Smooth muscle cell (in vitro differentiated cells): ENCODE results near the gene TMCC1. TPM values are rescaled to one million over a fixed set of nuclear protein-coding genes. Genes with fewer than 3 reads are reported as not detected.

Experiments
- DNase-seq: peaks from one replicate; lab custom pipeline; 2025; ENCODE audit not compliant: unreplicated experiment; lab: John Stamatoyannopoulos, UW
- H2AFZ ChIP-seq: fragments of 200-600 bp; sonication (generic); 2 replicates; pipeline ENCODE4 v1.6.0; 2016; ENCODE audit warnings: antibody characterized with exemption, low read depth, mild to moderate bottlenecking
- H3F3A ChIP-seq: fragments of 200-600 bp; sonication (generic); 2 replicates; pipeline ENCODE4 v1.6.0; 2017; ENCODE audit warnings: antibody characterized with exemption, low read depth
- H3K27ac ChIP-seq: fragments of 200-600 bp; sonication (generic); 2 replicates; pipeline ENCODE4 v1.5.1; 2016; ENCODE audit warnings: low read depth, mild to moderate bottlenecking
- H3K27me3 ChIP-seq: fragments of 200-600 bp; sonication (generic); 2 replicates; pipeline ENCODE4 v1.6.1; 2016; ENCODE audit warnings: low read depth, mild to moderate bottlenecking
- H3K36me3 ChIP-seq: fragments of 200-600 bp; sonication (generic); 2 replicates; pipeline ENCODE4 v1.5.1; 2016; ENCODE audit warnings: low read depth
- H3K4me1 ChIP-seq: fragments of 200-600 bp; sonication (generic); 2 replicates; pipeline ENCODE4 v1.5.1; 2016; ENCODE audit warnings: low read depth
- H3K4me2 ChIP-seq: fragments of 200-600 bp; sonication (generic); 2 replicates; pipeline ENCODE4 v1.6.0; 2016; ENCODE audit warnings: mild to moderate bottlenecking
- H3K4me3 ChIP-seq: fragments of 200-600 bp; sonication (generic); 2 replicates; pipeline ENCODE4 v1.5.1; 2016; ENCODE audit warnings: mild to moderate bottlenecking
- H3K79me2 ChIP-seq: fragments of 200-600 bp; sonication (generic); 2 replicates; pipeline ENCODE4 v1.6.0; 2016; ENCODE audit warnings: low read depth, mild to moderate bottlenecking
- H3K9ac ChIP-seq: fragments of 200-600 bp; sonication (generic); 2 replicates; pipeline ENCODE4 v1.6.0; 2016; ENCODE audit warnings: low read depth
- H3K9me3 ChIP-seq: fragments of 200-600 bp; sonication (generic); replicated peaks from 2 replicates; pipeline ENCODE4 v1.5.1; 2016; ENCODE audit warnings: low read depth
- H4K20me1 ChIP-seq: fragments of 200-600 bp; sonication (generic); 2 replicates; pipeline ENCODE4 v1.6.0; 2016; ENCODE audit warnings: low read depth
- CTCF ChIP-seq: fragments of 200-600 bp; sonication (generic); IDR thresholded peaks from 2 replicates; pipeline ENCODE4 v1.5.1; 2017; ENCODE audit warnings: borderline replicate concordance, mild to moderate bottlenecking, antibody characterized with exemption; ENCODE audit not compliant: insufficient read depth, poor library complexity, severe bottlenecking
- WGBS: methylation state at CpG from one replicate; pipeline ENCODE4 v1.1.7; 2016; ENCODE audit warnings: low lambda C conversion rate; 5-methylcytosine and 5-hydroxymethylcytosine counted together
- polyA plus RNA-seq: library from polyadenylated mRNA; unstranded; fragments of >200 nt; fragmentation: Nextera tagmentation; extraction: Ambion mirVana; gene quantifications from 2 replicates; pipeline ENCODE4 v1.2.1, GENCODE V29; 2016
- total RNA-seq: library from RNA; depleted of rRNA; stranded (reverse); fragments of >200 nt; gene quantifications from 2 replicates; pipeline ENCODE4 v1.2.3, GENCODE V29; 2014

The TMCC1 gene
- total and polyA plus RNA-seq, 2 experiments from 2014 or later: 5.3 to 17.8 TPM

GRCh38 chr3:129746629-129747028, 146.9 kb downstream of the TMCC1 start:
- H3K9me3 ChIP-seq: no peaks in the 10 kb centered on the region
- no peak for TF ChIP-seq CTCF
- peaks cover 94% of the 10 kb centered on the region for H4K20me1 ChIP-seq
- no peak overlapping the region for H3K4me2 ChIP-seq
- peaks cover 56% of the 10 kb centered on the region for H3K79me2 ChIP-seq
- H3K4me1 ChIP-seq: no peaks in the 10 kb centered on the region
- H3K27me3 ChIP-seq: no peaks in the 10 kb centered on the region
- DNase-seq: no peak
- H3K27ac ChIP-seq: no peak overlapping the region
- H3F3A ChIP-seq: peaks cover 4% of the 10 kb centered on the region
- H3K9ac ChIP-seq: no peak overlapping the region
- no peak overlapping the region for H2AFZ ChIP-seq
- no peaks in the 10 kb centered on the region for H3K36me3 ChIP-seq
- H3K4me3 ChIP-seq: no peak overlapping the region

GRCh38 chr3:129745253-129745652, 148.3 kb downstream of the TMCC1 start:
- 46% methylated on average over 2 of the region's 2 CpGs for WGBS
- H3K9ac ChIP-seq: no peak overlapping the region
- no peak for TF ChIP-seq CTCF
- peak overlapping the region; percentile 50 for H3K4me2 ChIP-seq
- no peak overlapping the region for H3K27ac ChIP-seq
- no peaks in the 10 kb centered on the region for H3K36me3 ChIP-seq
- H3K27me3 ChIP-seq: no peaks in the 10 kb centered on the region
- H3F3A ChIP-seq: peaks cover 4% of the 10 kb centered on the region
- no peaks in the 10 kb centered on the region for H3K9me3 ChIP-seq
- H3K4me3 ChIP-seq: no peak overlapping the region
- peaks cover 55% of the 10 kb centered on the region for H3K79me2 ChIP-seq
- peaks cover 94% of the 10 kb centered on the region for H4K20me1 ChIP-seq
- no peak overlapping the region for H2AFZ ChIP-seq
- no peaks in the 10 kb centered on the region for H3K4me1 ChIP-seq
- no peak for DNase-seq

DNA sequence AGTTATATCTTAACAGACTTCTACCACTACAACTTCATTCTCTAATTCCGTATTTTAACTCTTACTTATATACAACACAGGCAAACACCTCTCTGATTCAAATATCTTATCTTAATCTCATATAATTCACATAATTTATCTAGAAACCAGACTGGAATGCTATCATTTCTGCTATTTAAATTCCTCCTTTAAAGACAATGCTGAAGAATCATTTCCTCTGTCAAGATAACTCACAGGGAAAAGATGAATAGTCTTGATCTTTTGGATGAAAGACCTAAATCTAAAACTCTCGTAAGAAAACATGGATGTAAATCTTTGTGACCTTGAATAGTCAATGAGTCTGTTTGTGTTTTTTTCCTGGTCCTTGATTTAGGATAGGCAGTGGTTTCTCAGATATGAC, 151.7 kb downstream of the TMCC1 start:
- no peak overlapping the region for H3K4me2 ChIP-seq
- peaks cover 95% of the 10 kb centered on the region for H4K20me1 ChIP-seq
- no peaks in the 10 kb centered on the region for H3K4me1 ChIP-seq
- WGBS: 88% methylated on average over 2 of the region's 2 CpGs
- DNase-seq: no peak
- no peaks in the 10 kb centered on the region for H3K27me3 ChIP-seq
- TF ChIP-seq CTCF: no peak
- no peaks in the 10 kb centered on the region for H3K36me3 ChIP-seq
- H3K9me3 ChIP-seq: no peaks in the 10 kb centered on the region
- peaks cover 32% of the 10 kb centered on the region for H3K79me2 ChIP-seq
- no peak overlapping the region for H3K27ac ChIP-seq
- peaks cover 4% of the 10 kb centered on the region for H3F3A ChIP-seq
- no peak overlapping the region for H2AFZ ChIP-seq
- H3K9ac ChIP-seq: no peak overlapping the region
- H3K4me3 ChIP-seq: no peak overlapping the region

DNA sequence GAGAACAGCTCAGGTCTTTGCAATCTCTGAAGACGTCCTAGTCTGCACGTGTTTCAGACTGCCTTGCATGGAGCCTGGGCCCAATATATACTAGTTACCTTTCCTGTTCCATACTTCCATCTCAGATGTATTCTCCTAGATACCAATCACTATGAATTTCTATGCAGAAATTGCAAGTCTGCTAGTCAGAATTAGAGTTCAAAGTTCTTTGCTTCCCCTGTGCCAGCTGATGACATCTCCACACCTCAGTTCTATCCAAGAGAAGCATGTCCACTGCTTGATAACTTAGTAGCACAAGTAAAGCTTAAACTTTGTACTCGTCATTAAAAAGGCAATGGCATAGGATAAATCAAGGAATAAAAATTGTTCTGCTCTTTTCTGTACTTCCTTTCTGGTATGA, 153.4 kb downstream of the TMCC1 start:
- Histone ChIP-seq H2AFZ (no peak overlapping the region), H3K27me3 (no peaks in the 10 kb centered on the region), H4K20me1 (peaks cover 95% of the 10 kb centered on the region), H3K4me2 (no peak overlapping the region), H3K4me3 (no peak overlapping the region), H3K9ac (no peak overlapping the region), H3K27ac (no peak overlapping the region), H3K79me2 (peaks cover 28% of the 10 kb centered on the region), H3K9me3 (no peaks in the 10 kb centered on the region), H3K36me3 (no peaks in the 10 kb centered on the region), H3K4me1 (no peaks in the 10 kb centered on the region), H3F3A (no peaks in the 10 kb centered on the region)
- WGBS: 83% methylated on average over 3 of the region's 3 CpGs
- no peak for DNase-seq
- TF ChIP-seq CTCF: no peak
